Liver (tissue), 9 donors: ENCODE results near the gene GSK3B. TPM values are rescaled to one million over a fixed set of nuclear protein-coding genes. Genes with fewer than 3 reads are reported as not detected.

ENCODE experiments used
- DNase-seq: peaks from one replicate; pipeline ENCODE4 v3.0.0-alpha.2; 2017; ENCODE audit warnings: low spot score
- H3K27ac ChIP-seq, 2 donors: one replicate each; pipeline ENCODE4 v1.7.0; 2013; ENCODE audit warnings: inconsistent platforms in 2 of 2, low read length in 2 of 2, control low read depth in 1 of 2, low read depth in 1 of 2, mild to moderate bottlenecking in 1 of 2
- H3K27me3 ChIP-seq, 4 donors: one replicate each; pipeline versions ENCODE4 v1.6.1 to v1.7.0; 2013; ENCODE audit warnings: low read length in 3 of 4, inconsistent platforms in 1 of 4, mild to moderate bottlenecking in 1 of 4, moderate library complexity in 1 of 4; ENCODE audit not compliant: control insufficient read depth in 4 of 4, insufficient read depth in 4 of 4
- H3K36me3 ChIP-seq, 4 donors: one replicate each; pipeline versions ENCODE4 v1.6.1 to v1.7.0; 2013; ENCODE audit warnings: low read length in 3 of 4, mild to moderate bottlenecking in 3 of 4, low read depth in 1 of 4, moderate library complexity in 1 of 4; ENCODE audit not compliant: control insufficient read depth in 4 of 4, insufficient read depth in 3 of 4
- H3K4me1 ChIP-seq, 4 donors: one replicate each; pipeline versions ENCODE4 v1.6.1 to v1.7.0; 2013; ENCODE audit warnings: low read length in 3 of 4, mild to moderate bottlenecking in 3 of 4, moderate library complexity in 1 of 4; ENCODE audit not compliant: control insufficient read depth in 4 of 4, insufficient read depth in 4 of 4
- H3K4me3 ChIP-seq, 3 donors: one replicate each; pipeline versions ENCODE4 v1.6.1 to v1.7.0; 2013; ENCODE audit warnings: low read length in 3 of 3, control low read depth in 1 of 3, low read depth in 1 of 3, mild to moderate bottlenecking in 1 of 3
- H3K9ac ChIP-seq, 2 donors: one replicate each; pipeline ENCODE4 v1.7.0; 2013; ENCODE audit warnings: low read length in 2 of 2, mild to moderate bottlenecking in 2 of 2, moderate library complexity in 2 of 2, control low read depth in 1 of 2, low read depth in 1 of 2
- H3K9me3 ChIP-seq, 4 donors: one replicate each; pipeline versions ENCODE4 v1.6.1 to v1.7.0; 2013; ENCODE audit warnings: low read length in 3 of 4; ENCODE audit not compliant: control insufficient read depth in 4 of 4
- ATF3 ChIP-seq: IDR thresholded peaks from 2 replicates; pipeline ENCODE4 v1.6.1; 2016; ENCODE audit warnings: antibody characterized with exemption
- CTCF ChIP-seq: fragments of 150-350 bp; IDR thresholded peaks from 2 replicates; pipeline ENCODE4 v1.5.1; 2017; ENCODE audit warnings: improper control_type of control experiment, low read depth, low read length; ENCODE audit not compliant: missing input control
- EGR1 ChIP-seq, 2 donors: IDR thresholded peaks; 2 replicates each; pipeline ENCODE4 v1.6.1; 2016 to 2018; ENCODE audit warnings: antibody characterized with exemption in 2 of 2, low read depth in 2 of 2
- FOXA1 ChIP-seq: IDR thresholded peaks from 2 replicates; pipeline ENCODE4 v1.6.1; 2016; ENCODE audit warnings: antibody characterized with exemption
- FOXA2 ChIP-seq: IDR thresholded peaks from 2 replicates; pipeline ENCODE4 v1.6.1; 2016; ENCODE audit warnings: antibody characterized with exemption
- GABPA ChIP-seq, 2 donors: IDR thresholded peaks in 1 of 2; conservative IDR thresholded peaks in 1 of 2; 2 replicates each; pipeline ENCODE4 v1.6.1; 2016; ENCODE audit warnings: antibody characterized with exemption in 2 of 2, mild to moderate bottlenecking in 1 of 2, moderate library complexity in 1 of 2
- HNF4A ChIP-seq, 2 donors: conservative IDR thresholded peaks; 2 replicates each; pipeline ENCODE4 v1.6.1; 2016; ENCODE audit warnings: antibody characterized with exemption in 2 of 2, mild to moderate bottlenecking in 2 of 2
- HNF4G ChIP-seq: IDR thresholded peaks from 2 replicates; pipeline ENCODE4 v1.6.1; 2016; ENCODE audit warnings: antibody characterized with exemption
- JUND ChIP-seq, 2 donors: IDR thresholded peaks; 2 replicates each; pipeline ENCODE4 v1.6.1; 2016; ENCODE audit warnings: antibody characterized with exemption in 2 of 2
- NR2F2 ChIP-seq: IDR thresholded peaks from 2 replicates; pipeline ENCODE4 v1.6.1; 2016; ENCODE audit warnings: antibody characterized with exemption
- RAD21 ChIP-seq, 2 donors: IDR thresholded peaks; 2 replicates each; pipeline ENCODE4 v1.6.1; 2016; ENCODE audit warnings: antibody characterized with exemption in 2 of 2, mild to moderate bottlenecking in 2 of 2
- REST ChIP-seq: IDR thresholded peaks from 2 replicates; pipeline ENCODE4 v1.6.1; 2016; ENCODE audit warnings: antibody characterized with exemption, mild to moderate bottlenecking
- RXRA ChIP-seq, 2 donors: IDR thresholded peaks; 2 replicates each; pipeline ENCODE4 v1.6.1; 2017 to 2018; ENCODE audit warnings: antibody characterized with exemption in 2 of 2, mild to moderate bottlenecking in 1 of 2
- SP1 ChIP-seq: IDR thresholded peaks from 2 replicates; pipeline ENCODE4 v1.6.1; 2018; ENCODE audit warnings: antibody characterized with exemption, mild to moderate bottlenecking
- TAF1 ChIP-seq: conservative IDR thresholded peaks from 2 replicates; pipeline ENCODE4 v1.6.1; 2016; ENCODE audit warnings: antibody characterized with exemption, mild to moderate bottlenecking
- YY1 ChIP-seq: IDR thresholded peaks from 2 replicates; pipeline ENCODE4 v1.6.1; 2016; ENCODE audit warnings: antibody characterized with exemption, mild to moderate bottlenecking
- WGBS: extraction: QIAGEN DNeasy Blood & Tissue Kit; methylation state at CpG from one replicate; pipeline ENCODE4 v1.1.7; 2013; 5-methylcytosine and 5-hydroxymethylcytosine counted together
- polyA plus RNA-seq, 2 donors: library from polyadenylated mRNA; stranded (reverse) in 1 of 2; unstranded in 1 of 2; fragments of 200-250 nt in 1 of 2; fragments of >200 nt in 1 of 2; fragmentation: Nextera tagmentation in 1 of 2; extraction: Ambion mirVana in 1 of 2; gene quantifications; one replicate each; pipeline versions ENCODE4 v1.2.1 to v1.2.3, GENCODE V29; 2013 to 2015
- total RNA-seq, 2 donors: library from RNA; depleted of rRNA; stranded (reverse); fragments of >200 nt; gene quantifications; one replicate each; pipeline ENCODE4 v1.2.3, GENCODE V29; 2014
- TF ChIP-seq, protein P1 (sequence below): IDR thresholded peaks from 2 replicates; pipeline ENCODE4 v1.6.1; 2016; ENCODE audit warnings: antibody characterized with exemption
- TF ChIP-seq, protein P2 (sequence below): IDR thresholded peaks from 2 replicates; pipeline ENCODE4 v1.6.1; 2016; ENCODE audit warnings: antibody characterized with exemption
- donor health status: healthy.
- donor health status: healthy.
- donor health status: healthy.
- donor health status: healthy.
- donor health status: healthy.

The GSK3B gene
- total and polyA plus RNA-seq, 4 donors: 10.5 to 20.8 (median 18.5) TPM

DNA sequence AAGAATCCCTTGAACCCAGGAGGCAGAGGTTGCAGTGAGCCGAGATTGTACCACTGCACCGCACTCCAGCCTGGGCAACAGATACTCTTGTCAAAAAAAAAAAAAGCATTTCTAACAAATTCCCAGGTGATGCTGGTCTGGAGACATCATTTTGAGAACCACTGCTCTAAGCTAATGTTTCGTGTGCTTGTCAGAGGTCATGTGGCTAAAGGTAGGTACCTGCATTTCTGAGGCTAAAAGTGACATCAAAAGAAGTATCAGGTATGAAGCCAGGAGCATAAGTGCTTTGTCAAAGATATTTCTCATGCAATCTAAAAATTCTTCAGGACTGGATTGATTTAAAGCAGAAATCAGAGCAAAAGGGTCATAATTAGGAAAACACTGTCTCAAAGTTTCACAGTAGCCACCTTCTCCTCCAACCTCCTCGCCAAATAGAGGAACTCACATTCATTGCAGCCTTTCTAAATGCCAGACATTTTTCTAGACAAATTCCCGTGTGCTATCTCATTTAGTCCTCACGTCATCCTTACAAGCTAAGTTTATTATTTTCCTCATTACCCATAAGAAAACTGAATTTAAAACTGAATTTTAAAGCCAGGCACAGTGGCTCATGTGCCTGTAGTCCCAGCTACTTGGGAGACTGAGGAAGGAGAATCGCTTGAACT is 25.7 kb upstream of the GSK3B start (continued):
- TF ChIP-seq RAD21 (IDR thresholded peaks at IDR 0.05) (no peak), GABPA (IDR thresholded peaks at IDR 0.05 in 1 of 2, conservative IDR thresholded peaks at IDR 0.05 in 1 of 2) (no peak), RXRA (IDR thresholded peaks at IDR 0.05) (no peak), TAF1 (no peak)

DNA sequence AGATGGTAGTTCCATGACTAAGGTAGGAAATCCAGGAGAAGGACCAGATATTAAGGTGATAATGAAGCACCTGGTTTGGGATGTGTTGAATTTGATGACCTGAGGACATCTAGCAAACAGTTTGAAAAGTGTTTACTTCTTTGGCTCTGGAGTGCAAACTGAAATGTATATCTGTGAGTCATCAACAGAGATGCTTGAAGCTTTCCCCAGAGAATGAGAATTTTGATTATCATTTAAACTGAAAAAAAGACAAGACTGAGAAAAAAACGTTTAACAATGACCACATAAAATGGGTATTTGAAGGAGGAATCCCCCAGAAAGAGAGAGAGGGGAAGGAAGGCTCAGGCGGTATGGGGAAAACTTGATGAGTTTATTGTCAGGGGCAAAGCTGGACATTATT is 20.7 kb upstream of the GSK3B start:
- H3K4me3 ChIP-seq: no peak overlapping the region
- no peak for DNase-seq
- 60% methylated on average over 2 of the region's 2 CpGs for WGBS
- H3K4me1 ChIP-seq: peaks cover 0 to 9% (median 0%) of the 10 kb centered on the region in 4 donors
- H3K36me3 ChIP-seq: no peaks in the 10 kb centered on the region
- H3K9me3 ChIP-seq: no peaks in the 10 kb centered on the region
- H3K27me3 ChIP-seq: no peaks in the 10 kb centered on the region
- TF ChIP-seq RXRA (IDR thresholded peaks at IDR 0.05) (no peak), NR2F2 (no peak), RAD21 (IDR thresholded peaks at IDR 0.05) (no peak), HNF4A (conservative IDR thresholded peaks at IDR 0.05) (no peak), TAF1 (no peak), FOXA1 (no peak), JUND (IDR thresholded peaks at IDR 0.05) (no peak), FOXA2 (no peak), YY1 (no peak), CTCF (no peak), ATF3 (no peak), REST (no peak), SP1 (no peak), HNF4G (no peak), EGR1 (IDR thresholded peaks at IDR 0.05; ENCODE audit: low read depth in 2 of 2) (no peak), GABPA (IDR thresholded peaks at IDR 0.05 in 1 of 2, conservative IDR thresholded peaks at IDR 0.05 in 1 of 2) (no peak)
- TF ChIP-seq, protein P1, sequence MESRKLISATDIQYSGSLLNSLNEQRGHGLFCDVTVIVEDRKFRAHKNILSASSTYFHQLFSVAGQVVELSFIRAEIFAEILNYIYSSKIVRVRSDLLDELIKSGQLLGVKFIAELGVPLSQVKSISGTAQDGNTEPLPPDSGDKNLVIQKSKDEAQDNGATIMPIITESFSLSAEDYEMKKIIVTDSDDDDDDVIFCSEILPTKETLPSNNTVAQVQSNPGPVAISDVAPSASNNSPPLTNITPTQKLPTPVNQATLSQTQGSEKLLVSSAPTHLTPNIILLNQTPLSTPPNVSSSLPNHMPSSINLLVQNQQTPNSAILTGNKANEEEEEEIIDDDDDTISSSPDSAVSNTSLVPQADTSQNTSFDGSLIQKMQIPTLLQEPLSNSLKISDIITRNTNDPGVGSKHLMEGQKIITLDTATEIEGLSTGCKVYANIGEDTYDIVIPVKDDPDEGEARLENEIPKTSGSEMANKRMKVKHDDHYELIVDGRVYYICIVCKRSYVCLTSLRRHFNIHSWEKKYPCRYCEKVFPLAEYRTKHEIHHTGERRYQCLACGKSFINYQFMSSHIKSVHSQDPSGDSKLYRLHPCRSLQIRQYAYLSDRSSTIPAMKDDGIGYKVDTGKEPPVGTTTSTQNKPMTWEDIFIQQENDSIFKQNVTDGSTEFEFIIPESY: no peak
- TF ChIP-seq, protein P2, sequence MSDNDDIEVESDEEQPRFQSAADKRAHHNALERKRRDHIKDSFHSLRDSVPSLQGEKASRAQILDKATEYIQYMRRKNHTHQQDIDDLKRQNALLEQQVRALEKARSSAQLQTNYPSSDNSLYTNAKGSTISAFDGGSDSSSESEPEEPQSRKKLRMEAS: no peak
- H3K9ac ChIP-seq: no peak overlapping the region
- no peak overlapping the region for H3K27ac ChIP-seq
